ENCODE data around the gene ABHD11.

The ABHD11 gene

GRCh38 chr7:73701357-73701995 is 37.1 kb downstream of the ABHD11 start:
- H3K4me3 ChIP-seq (ENCODE audit: low read length), result no peak overlapping the region
- H3F3A ChIP-seq (ENCODE audit: control insufficient read depth, insufficient read depth), result no peaks in the 10 kb centered on the region
- TF ChIP-seq EZH2phosphoT487 (IDR thresholded peaks at IDR 0.05; ENCODE audit: borderline replicate concordance, low read length), result no peak
- peak; percentile 80 for TF ChIP-seq CTCF (IDR thresholded peaks at IDR 0.05; ENCODE audit: low read depth, low read length, poor library complexity, severe bottlenecking)
- no peaks in the 10 kb centered on the region for H3K9me2 ChIP-seq (replicated peaks; ENCODE audit: control insufficient read depth, low read length)
- H4K20me1 ChIP-seq (ENCODE audit: control insufficient read depth, insufficient read depth, low read depth, low read length), result no peaks in the 10 kb centered on the region
- no peak overlapping the region for H3K27ac ChIP-seq (ENCODE audit: low read depth, low read length)
- no peak overlapping the region for H3K4me2 ChIP-seq (ENCODE audit: low read length)
- no peaks in the 10 kb centered on the region for H3K9me3 ChIP-seq (ENCODE audit: control insufficient read depth, insufficient read depth, low read length)
- H3K79me2 ChIP-seq (ENCODE audit: control insufficient read depth, low read length), result no peaks in the 10 kb centered on the region
- peaks cover 32% of the 10 kb centered on the region for H3K36me3 ChIP-seq (ENCODE audit: control insufficient read depth, low read length)
- H3K27me3 ChIP-seq (ENCODE audit: control insufficient read depth, low read length), result no peaks in the 10 kb centered on the region
- peaks cover 5% of the 10 kb centered on the region for H3K4me1 ChIP-seq (ENCODE audit: control insufficient read depth, low read length)

GRCh38 chr7:73700581-73701134 is 37.9 kb downstream of the ABHD11 start:
- Histone ChIP-seq H3K9me2 (replicated peaks; ENCODE audit: control insufficient read depth, low read length) (no peaks in the 10 kb centered on the region), H3K36me3 (ENCODE audit: control insufficient read depth, low read length) (peaks cover 40% of the 10 kb centered on the region)

GRCh38 chr7:73700069-73700423 is 38.6 kb downstream of the ABHD11 start:
- H3K4me1 ChIP-seq (ENCODE audit: control insufficient read depth, low read length), result peaks cover 5% of the 10 kb centered on the region
- H3K4me2 ChIP-seq (ENCODE audit: low read length), result no peak overlapping the region
- no peak for TF ChIP-seq EZH2phosphoT487 (IDR thresholded peaks at IDR 0.05; ENCODE audit: borderline replicate concordance, low read length)
- TF ChIP-seq CTCF (IDR thresholded peaks at IDR 0.05; ENCODE audit: low read depth, low read length, poor library complexity, severe bottlenecking), result no peak
- H3K4me3 ChIP-seq (ENCODE audit: low read length), result no peak overlapping the region
- H3K79me2 ChIP-seq (ENCODE audit: control insufficient read depth, low read length), result no peaks in the 10 kb centered on the region
- H3K9me2 ChIP-seq (replicated peaks; ENCODE audit: control insufficient read depth, low read length), result no peaks in the 10 kb centered on the region
- no peak overlapping the region for H3K27ac ChIP-seq (ENCODE audit: low read depth, low read length)
- peaks cover 43% of the 10 kb centered on the region for H3K36me3 ChIP-seq (ENCODE audit: control insufficient read depth, low read length)
- no peaks in the 10 kb centered on the region for H4K20me1 ChIP-seq (ENCODE audit: control insufficient read depth, insufficient read depth, low read depth, low read length)
- H3K9me3 ChIP-seq (ENCODE audit: control insufficient read depth, insufficient read depth, low read length), result no peaks in the 10 kb centered on the region
- H3K27me3 ChIP-seq (ENCODE audit: control insufficient read depth, low read length), result no peaks in the 10 kb centered on the region
- H3F3A ChIP-seq (ENCODE audit: control insufficient read depth, insufficient read depth), result no peaks in the 10 kb centered on the region

More at GRCh38 chr7:73700581-73701134, 37.9 kb downstream of the ABHD11 start:
- Histone ChIP-seq H3K27ac (ENCODE audit: low read depth, low read length) (no peak overlapping the region), H3K4me1 (ENCODE audit: control insufficient read depth, low read length) (peaks cover 5% of the 10 kb centered on the region), H3F3A (ENCODE audit: control insufficient read depth, insufficient read depth) (no peaks in the 10 kb centered on the region), H3K4me3 (ENCODE audit: low read length) (no peak overlapping the region), H3K9me3 (ENCODE audit: control insufficient read depth, insufficient read depth, low read length) (no peaks in the 10 kb centered on the region), H3K79me2 (ENCODE audit: control insufficient read depth, low read length) (no peaks in the 10 kb centered on the region), H4K20me1 (ENCODE audit: control insufficient read depth, insufficient read depth, low read depth, low read length) (no peaks in the 10 kb centered on the region), H3K27me3 (ENCODE audit: control insufficient read depth, low read length) (no peaks in the 10 kb centered on the region), H3K4me2 (ENCODE audit: low read length) (no peak overlapping the region)
- TF ChIP-seq EZH2phosphoT487 (IDR thresholded peaks at IDR 0.05; ENCODE audit: borderline replicate concordance, low read length), result no peak
- TF ChIP-seq CTCF (IDR thresholded peaks at IDR 0.05; ENCODE audit: low read depth, low read length, poor library complexity, severe bottlenecking), result no peak

All from DOHH2 (cell line).